GM23338 (cell line): Measurements from ENCODE around the gene METTL24. TPM values are rescaled to one million over a fixed set of nuclear protein-coding genes. Genes with fewer than 3 reads are reported as not detected.

Experiments
- ATAC-seq: fragments of 200-7000 bp; cut with Tn5 transposase; 3 replicates; pipeline ENCODE4 v1.9.1; 2020
- DNase-seq: peaks from one replicate; pipeline ENCODE4 v3.0.0-alpha.2; 2015; ENCODE audit warnings: low spot score
- H2AFZ ChIP-seq: fragments of 200-600 bp; sonication (generic); 2 replicates; pipeline ENCODE4 v1.8.0; 2016; ENCODE audit warnings: antibody characterized with exemption, mild to moderate bottlenecking, moderate library complexity
- H3F3A ChIP-seq: fragments of 200-600 bp; sonication (generic); replicated peaks from 2 replicates; pipeline ENCODE4 v1.8.0; 2017; ENCODE audit warnings: antibody characterized with exemption, mixed run types, low read depth
- H3K27ac ChIP-seq: fragments of 200-600 bp; sonication (generic); 2 replicates; pipeline ENCODE4 v1.6.1; 2016; ENCODE audit warnings: low read depth
- H3K27me3 ChIP-seq: fragments of 200-600 bp; sonication (generic); 2 replicates; pipeline ENCODE4 v1.8.0; 2016; ENCODE audit warnings: mild to moderate bottlenecking, mixed run types, moderate library complexity; ENCODE audit not compliant: insufficient read depth
- H3K36me3 ChIP-seq: fragments of 200-600 bp; sonication (generic); 2 replicates; pipeline ENCODE4 v1.8.0; 2016; ENCODE audit warnings: mild to moderate bottlenecking; ENCODE audit not compliant: insufficient read depth
- H3K4me1 ChIP-seq: fragments of 200-600 bp; sonication (generic); 2 replicates; pipeline ENCODE4 v1.8.0; 2016; ENCODE audit warnings: mild to moderate bottlenecking, moderate library complexity; ENCODE audit not compliant: insufficient read depth
- H3K4me2 ChIP-seq: fragments of 200-600 bp; sonication (generic); 2 replicates; pipeline ENCODE4 v1.7.1; 2017; ENCODE audit warnings: mixed run types
- H3K4me3 ChIP-seq: fragments of 200-600 bp; sonication (generic); 2 replicates; pipeline ENCODE4 v1.6.1; 2016; ENCODE audit warnings: mixed run types
- H3K79me2 ChIP-seq: fragments of 200-600 bp; sonication (generic); replicated peaks from 2 replicates; pipeline ENCODE4 v1.8.0; 2017; ENCODE audit warnings: mild to moderate bottlenecking; ENCODE audit not compliant: insufficient read depth
- H3K9me2 ChIP-seq: fragments of 200-600 bp; sonication (generic); 2 replicates; pipeline ENCODE4 v1.8.0; 2017; ENCODE audit not compliant: insufficient read depth
- H4K20me1 ChIP-seq: fragments of 200-600 bp; sonication (generic); replicated peaks from 2 replicates; pipeline ENCODE4 v1.8.0; 2017; ENCODE audit warnings: mild to moderate bottlenecking; ENCODE audit not compliant: insufficient read depth
- H3K27ac Mint-ChIP-seq: 2 replicates; pipeline ENCODE4 v1.8.0; 2020; ENCODE audit warnings: inconsistent platforms, mild to moderate bottlenecking, moderate library complexity, mixed read lengths
- H3K27me3 Mint-ChIP-seq: 3 replicates; pipeline ENCODE4 v1.8.0; 2022; ENCODE audit warnings: low read depth, mild to moderate bottlenecking, moderate library complexity, mixed read lengths, inconsistent platforms; ENCODE audit not compliant: insufficient read depth, poor library complexity
- H3K36me3 Mint-ChIP-seq: 3 replicates; pipeline ENCODE4 v1.8.0; 2021; ENCODE audit warnings: low read depth, mild to moderate bottlenecking, inconsistent platforms, moderate library complexity, mixed read lengths
- H3K4me1 Mint-ChIP-seq: 3 replicates; pipeline ENCODE4 v1.8.0; 2020; ENCODE audit warnings: mild to moderate bottlenecking, inconsistent platforms, mixed read lengths
- H3K4me3 Mint-ChIP-seq: 3 replicates; pipeline ENCODE4 v1.8.0; 2021; ENCODE audit warnings: moderate library complexity, mild to moderate bottlenecking, inconsistent platforms, mixed read lengths
- H3K9me3 Mint-ChIP-seq: 3 replicates; pipeline ENCODE4 v1.8.0; 2020; ENCODE audit warnings: moderate library complexity, mild to moderate bottlenecking, inconsistent platforms, mixed read lengths
- CREB1 ChIP-seq: fragments of 250-450 bp; sonication (Bioruptor Pico); IDR thresholded peaks from 2 replicates; pipeline ENCODE4 v1.5.0; 2020; ENCODE audit warnings: low read depth, mild to moderate bottlenecking, moderate library complexity
- CTCF ChIP-seq, 2 experiments: fragments of 200-600 bp in 1 of 2; sonication (generic) in 1 of 2; conservative IDR thresholded peaks; 2 replicates each; pipeline versions ENCODE4 v1.5.1 to v1.6.1; 2016 to 2017; ENCODE audit warnings: antibody characterized with exemption in 2 of 2, low read depth in 2 of 2, mild to moderate bottlenecking in 2 of 2, moderate library complexity in 1 of 2
- ETS1 ChIP-seq: IDR thresholded peaks from 2 replicates; pipeline ENCODE4 v1.6.1; 2016; ENCODE audit warnings: antibody characterized with exemption
- EZH2 ChIP-seq: fragments of 200-600 bp; sonication (generic); IDR thresholded peaks from one replicate; pipeline ENCODE4 v1.8.0; 2017; ENCODE audit warnings: antibody characterized with exemption, mild to moderate bottlenecking, low read depth; ENCODE audit not compliant: unreplicated experiment
- EZH2phosphoT487 ChIP-seq: fragments of 200-600 bp; sonication (generic); IDR thresholded peaks from one replicate; pipeline ENCODE4 v1.8.1; 2018; ENCODE audit warnings: antibody characterized with exemption; ENCODE audit not compliant: unreplicated experiment
- JUNB ChIP-seq: IDR thresholded peaks from one replicate; pipeline ENCODE4 v1.6.1; 2016; ENCODE audit warnings: antibody characterized with exemption; ENCODE audit not compliant: unreplicated experiment
- NANOG ChIP-seq: IDR thresholded peaks from 2 replicates; pipeline ENCODE4 v1.6.1; 2016; ENCODE audit warnings: antibody characterized with exemption, borderline replicate concordance
- POLR2AphosphoS5 ChIP-seq: IDR thresholded peaks from 2 replicates; pipeline ENCODE4 v1.6.1; 2016; ENCODE audit warnings: antibody characterized with exemption, low read depth
- REST ChIP-seq: IDR thresholded peaks from one replicate; pipeline ENCODE4 v1.6.1; 2018; ENCODE audit warnings: antibody characterized with exemption; ENCODE audit not compliant: unreplicated experiment
- STAT1 ChIP-seq: IDR thresholded peaks from one replicate; pipeline ENCODE4 v1.6.1; 2016; ENCODE audit warnings: antibody characterized with exemption; ENCODE audit not compliant: unreplicated experiment
- ZNF114 ChIP-seq: fragments of 250-450 bp; sonication (Bioruptor Pico); IDR thresholded peaks from 2 replicates; pipeline ENCODE4 v1.5.0; 2020; ENCODE audit warnings: mild to moderate bottlenecking, moderate library complexity
- ZNF331 ChIP-seq: fragments of 250-450 bp; sonication (Bioruptor Pico); IDR thresholded peaks from 2 replicates; pipeline ENCODE4 v1.5.0; 2020; ENCODE audit warnings: low read depth, mild to moderate bottlenecking, moderate library complexity
- ZNF462 ChIP-seq: fragments of 250-450 bp; sonication (Bioruptor Pico); IDR thresholded peaks from 2 replicates; pipeline ENCODE4 v1.5.0; 2020; ENCODE audit warnings: mild to moderate bottlenecking, moderate library complexity
- polyA plus RNA-seq: library from polyadenylated mRNA; unstranded; fragments of >200 nt; fragmentation: Nextera tagmentation; extraction: Ambion mirVana; gene quantifications from 2 replicates; pipeline ENCODE4 v1.2.1, GENCODE V29; 2016
- total RNA-seq: library from RNA; depleted of rRNA; stranded (reverse); fragments of >200 nt; shearing (Covaris generic); gene quantifications from 2 replicates; pipeline ENCODE4 v1.2.3, GENCODE V29; 2014

METTL24 gene
- total and polyA plus RNA-seq, 2 experiments from 2014 or later, result 0.35 TPM; not detected in 1

GRCh38 chr6:110355727-110356126 lies 2.4 kb downstream of the METTL24 start:
- Histone ChIP-seq H3F3A (no peaks in the 10 kb centered on the region), H3K79me2 (no peaks in the 10 kb centered on the region), H3K4me2 (peak overlapping the region; percentile 62), H2AFZ (no peak overlapping the region), H3K27ac (no peak overlapping the region), H4K20me1 (no peaks in the 10 kb centered on the region), H3K4me1 (peaks cover 58% of the 10 kb centered on the region), H3K9me2 (no peaks in the 10 kb centered on the region), H3K4me3 (no peak overlapping the region), H3K27me3 (peaks cover 48% of the 10 kb centered on the region), H3K36me3 (no peaks in the 10 kb centered on the region)
- Mint-ChIP-seq H3K4me1 (peaks cover 57% of the 10 kb centered on the region), H3K27ac (no peak overlapping the region), H3K9me3 (no peaks in the 10 kb centered on the region), H3K27me3 (peaks cover 37% of the 10 kb centered on the region), H3K36me3 (no peaks in the 10 kb centered on the region; the same call in 2 of the 3 replicates), H3K4me3 (no peak overlapping the region; the same call in 2 of the 3 replicates)
- no peak for TF ChIP-seq ETS1
- no peak for TF ChIP-seq EZH2phosphoT487
- no peak for TF ChIP-seq POLR2AphosphoS5
- TF ChIP-seq NANOG, result no peak
- no peak for TF ChIP-seq EZH2
- no peak for TF ChIP-seq STAT1
- no peak for TF ChIP-seq ZNF114
- TF ChIP-seq JUNB, result no peak
- TF ChIP-seq ZNF331, result no peak
- TF ChIP-seq CTCF (conservative IDR thresholded peaks at IDR 0.05; ENCODE audit: low read depth in 2 of 2), result no peak
- no peak for TF ChIP-seq ZNF462 (CRISPR knock-in tag)
- no peak for TF ChIP-seq REST
- no peak for TF ChIP-seq CREB1 (CRISPR knock-in tag)
- peak; percentile 58 for ATAC-seq
- DNase-seq, result peak; percentile 55
